Adipocyte (in vitro differentiated cells): ENCODE results near the gene CCDC80.

Experiments used
- DNase-seq: peaks from one replicate; pipeline ENCODE4 v3.0.0-alpha.2; 2015; ENCODE audit warnings: low read depth
- H3K27me3 ChIP-seq: replicated peaks from 2 replicates; pipeline ENCODE4 v1.7.0; 2013; ENCODE audit warnings: mild to moderate bottlenecking, low read length, moderate library complexity; ENCODE audit not compliant: control insufficient read depth, insufficient read depth
- H3K36me3 ChIP-seq: 2 replicates; pipeline ENCODE4 v1.7.0; 2013; ENCODE audit warnings: low read length, mild to moderate bottlenecking, moderate library complexity; ENCODE audit not compliant: control insufficient read depth, insufficient read depth, severe bottlenecking
- H3K4me1 ChIP-seq: 2 replicates; pipeline ENCODE4 v1.7.0; 2013; ENCODE audit warnings: mild to moderate bottlenecking, low read length, moderate library complexity; ENCODE audit not compliant: control insufficient read depth, insufficient read depth
- H3K4me3 ChIP-seq: 2 replicates; pipeline ENCODE4 v1.7.0; 2013; ENCODE audit warnings: mild to moderate bottlenecking, low read length, moderate library complexity
- H3K9ac ChIP-seq: 2 replicates; pipeline ENCODE4 v1.7.0; 2013; ENCODE audit warnings: mild to moderate bottlenecking, low read length, moderate library complexity
- H3K9me3 ChIP-seq: 2 replicates; pipeline ENCODE4 v1.7.0; 2013; ENCODE audit warnings: mild to moderate bottlenecking, low read length, moderate library complexity; ENCODE audit not compliant: control insufficient read depth

The CCDC80 gene

GRCh38 chr3:112607863-112608262 lies 33.1 kb downstream of the CCDC80 start:
- Histone ChIP-seq H3K36me3 (peaks cover 94% of the 10 kb centered on the region), H3K27me3 (no peaks in the 10 kb centered on the region)

GRCh38 chr3:112606098-112606497 lies 34.8 kb downstream of the CCDC80 start:
- Histone ChIP-seq H3K4me3 (no peak overlapping the region), H3K9ac (no peak overlapping the region), H3K9me3 (no peaks in the 10 kb centered on the region), H3K36me3 (peaks cover 94% of the 10 kb centered on the region), H3K27me3 (no peaks in the 10 kb centered on the region), H3K4me1 (peaks cover 64% of the 10 kb centered on the region)
- no peak for DNase-seq

More at GRCh38 chr3:112607863-112608262, 33.1 kb downstream of the CCDC80 start:
- H3K9me3 ChIP-seq, result no peaks in the 10 kb centered on the region
- peaks cover 66% of the 10 kb centered on the region for H3K4me1 ChIP-seq
- peak overlapping the region; percentile 4 for H3K9ac ChIP-seq
- H3K4me3 ChIP-seq, result no peak overlapping the region
- no peak for DNase-seq

GRCh38 chr3:112605285-112605684 lies 35.7 kb downstream of the CCDC80 start:
- Histone ChIP-seq H3K4me3 (peak overlapping the region; percentile 16), H3K9ac (peak overlapping the region; percentile 48), H3K27me3 (no peaks in the 10 kb centered on the region), H3K4me1 (peaks cover 58% of the 10 kb centered on the region), H3K36me3 (peaks cover 97% of the 10 kb centered on the region), H3K9me3 (no peaks in the 10 kb centered on the region)
- peak; percentile 37 for DNase-seq

- Histone ChIP-seq H3K36me3 (peaks cover 97% of the 10 kb centered on the region), H3K9ac (peak overlapping the region; percentile 48), H3K4me3 (peak overlapping the region; percentile 16), H3K9me3 (no peaks in the 10 kb centered on the region), H3K4me1 (peaks cover 51% of the 10 kb centered on the region), H3K27me3 (no peaks in the 10 kb centered on the region)
- peak; percentile 81 for DNase-seq
Observed at GRCh38 chr3:112604536-112604935, 36.4 kb downstream of the CCDC80 start.

- Histone ChIP-seq H3K27me3 (no peaks in the 10 kb centered on the region), H3K4me3 (no peak overlapping the region), H3K9me3 (no peaks in the 10 kb centered on the region), H3K36me3 (peaks cover 97% of the 10 kb centered on the region), H3K4me1 (peaks cover 32% of the 10 kb centered on the region), H3K9ac (peak overlapping the region; percentile 11)
- no peak for DNase-seq
Observed at GRCh38 chr3:112602217-112602838, 38.6 kb downstream of the CCDC80 start.

GRCh38 chr3:112598731-112599130 lies 42.2 kb downstream of the CCDC80 start:
- Histone ChIP-seq H3K9me3 (no peaks in the 10 kb centered on the region), H3K4me1 (peaks cover 14% of the 10 kb centered on the region), H3K27me3 (no peaks in the 10 kb centered on the region), H3K9ac (no peak overlapping the region), H3K4me3 (no peak overlapping the region), H3K36me3 (peaks cover 68% of the 10 kb centered on the region)
- DNase-seq, result no peak

GRCh38 chr3:112597945-112598344 lies 43.0 kb downstream of the CCDC80 start:
- peaks cover 12% of the 10 kb centered on the region for H3K4me1 ChIP-seq
- H3K4me3 ChIP-seq, result no peak overlapping the region
- no peak overlapping the region for H3K9ac ChIP-seq
- no peaks in the 10 kb centered on the region for H3K9me3 ChIP-seq
- H3K27me3 ChIP-seq, result no peaks in the 10 kb centered on the region
- peaks cover 63% of the 10 kb centered on the region for H3K36me3 ChIP-seq
- DNase-seq, result no peak

GRCh38 chr3:112594856-112595255 lies 46.1 kb downstream of the CCDC80 start:
- Histone ChIP-seq H3K4me1 (no peaks in the 10 kb centered on the region), H3K9ac (no peak overlapping the region), H3K27me3 (no peaks in the 10 kb centered on the region), H3K36me3 (peaks cover 32% of the 10 kb centered on the region), H3K9me3 (no peaks in the 10 kb centered on the region), H3K4me3 (no peak overlapping the region)
- no peak for DNase-seq

GRCh38 chr3:112593258-112593657 lies 47.7 kb downstream of the CCDC80 start:
- no peak overlapping the region for H3K4me3 ChIP-seq
- H3K36me3 ChIP-seq, result peaks cover 16% of the 10 kb centered on the region
- no peak for DNase-seq
- H3K9ac ChIP-seq, result no peak overlapping the region
- no peaks in the 10 kb centered on the region for H3K27me3 ChIP-seq
- no peaks in the 10 kb centered on the region for H3K4me1 ChIP-seq
- H3K9me3 ChIP-seq, result no peaks in the 10 kb centered on the region

- H3K9me3 ChIP-seq, result no peaks in the 10 kb centered on the region
- DNase-seq, result peak; percentile 53
- no peak overlapping the region for H3K4me3 ChIP-seq
- H3K27me3 ChIP-seq, result no peaks in the 10 kb centered on the region
- peaks cover 24% of the 10 kb centered on the region for H3K36me3 ChIP-seq
- H3K4me1 ChIP-seq, result peaks cover 9% of the 10 kb centered on the region
- H3K9ac ChIP-seq, result no peak overlapping the region
Observed at GRCh38 chr3:112587336-112587735, 53.6 kb downstream of the CCDC80 start.

GRCh38 chr3:112585782-112586181 lies 55.2 kb downstream of the CCDC80 start:
- no peaks in the 10 kb centered on the region for H3K9me3 ChIP-seq
- peaks cover 34% of the 10 kb centered on the region for H3K36me3 ChIP-seq
- peak; percentile 39 for DNase-seq
- H3K9ac ChIP-seq, result no peak overlapping the region
- no peak overlapping the region for H3K4me3 ChIP-seq
- H3K27me3 ChIP-seq, result no peaks in the 10 kb centered on the region
- H3K4me1 ChIP-seq, result peaks cover 16% of the 10 kb centered on the region

- no peaks in the 10 kb centered on the region for H3K9me3 ChIP-seq
- peaks cover 45% of the 10 kb centered on the region for H3K36me3 ChIP-seq
- peaks cover 30% of the 10 kb centered on the region for H3K4me1 ChIP-seq
- H3K27me3 ChIP-seq, result no peaks in the 10 kb centered on the region
- no peak overlapping the region for H3K4me3 ChIP-seq
- no peak overlapping the region for H3K9ac ChIP-seq
- DNase-seq, result no peak
Observed at GRCh38 chr3:112583105-112583504, 57.8 kb downstream of the CCDC80 start.
